Activated CD4-positive, CD25-positive, alpha-beta regulatory T cell treated with anti-CD3 and anti-CD28 coated beads, Interleukin-2, amount 50 U/mL, for 16 hours (primary cell): ENCODE data around the gene FAM43A.

Experiments used
- DNase-seq: peaks from one replicate; pipeline ENCODE4 v3.0.0-alpha.2; 2020; ENCODE audit warnings: low read depth, low spot score

Gene FAM43A

GRCh38 chr3:194675081-194675640 lies 10.5 kb upstream of the FAM43A start:
- DNase-seq, result no peak

- no peak for DNase-seq
Measured at GRCh38 chr3:194675680-194676079, 10.0 kb upstream of the FAM43A start.

GRCh38 chr3:194676471-194676870 lies 9.2 kb upstream of the FAM43A start:
- no peak for DNase-seq

GRCh38 chr3:194680888-194681615 lies 4.6 kb upstream of the FAM43A start:
- no peak for DNase-seq

GRCh38 chr3:194682189-194682693 lies 3.4 kb upstream of the FAM43A start:
- no peak for DNase-seq

GRCh38 chr3:194682694-194683310 lies 2.9 kb upstream of the FAM43A start:
- DNase-seq, result peak; percentile 57

- DNase-seq, result no peak
Measured at GRCh38 chr3:194683380-194683779, 2.3 kb upstream of the FAM43A start.

GRCh38 chr3:194685065-194685717 lies 492 bp upstream of the FAM43A start:
- DNase-seq, result no peak

GRCh38 chr3:194686414-194686815 lies 732 bp downstream of the FAM43A start:
- no peak for DNase-seq

GRCh38 chr3:194686816-194687637 lies 1.3 kb downstream of the FAM43A start:
- DNase-seq, result no peak

GRCh38 chr3:194687638-194688199 lies 2.0 kb downstream of the FAM43A start:
- DNase-seq, result peak; percentile 59

GRCh38 chr3:194688200-194688740 lies 2.6 kb downstream of the FAM43A start:
- DNase-seq, result no peak

- DNase-seq, result no peak
Measured at GRCh38 chr3:194688946-194689345, 3.3 kb downstream of the FAM43A start.

GRCh38 chr3:194689493-194689944 lies 3.8 kb downstream of the FAM43A start:
- no peak for DNase-seq

- DNase-seq, result no peak
Measured at GRCh38 chr3:194690501-194691372, 5.1 kb downstream of the FAM43A start.

- no peak for DNase-seq
Measured at GRCh38 chr3:194691481-194692283, 6.0 kb downstream of the FAM43A start.

GRCh38 chr3:194696702-194697101 lies 11.0 kb downstream of the FAM43A start:
- DNase-seq, result no peak

- DNase-seq, result no peak
Measured at GRCh38 chr3:194702545-194702944, 16.9 kb downstream of the FAM43A start.

GRCh38 chr3:194705227-194705626 lies 19.5 kb downstream of the FAM43A start:
- no peak for DNase-seq
